Gastrocnemius medialis (tissue), 4 donors: ENCODE measurements around the gene PLAC8.

Experiments used
- POLR2A ChIP-seq, 2 donors: fragments of 450-650 bp; IDR thresholded peaks; one replicate each; pipeline ENCODE4 v1.6.1; 2017; ENCODE audit warnings: antibody characterized with exemption in 2 of 2, mild to moderate bottlenecking in 2 of 2, moderate library complexity in 2 of 2
- TF ChIP-seq, protein P1 (sequence below), 5 experiments: fragments of 450-650 bp in 3 of 5; fragments of 200-600 bp in 2 of 5; sonication (generic) in 2 of 5; IDR thresholded peaks in 4 of 5; conservative IDR thresholded peaks in 1 of 5; 1 replicate in 4 of 5; 2 replicates in 1 of 5; pipeline ENCODE4 v1.5.1; 2016 to 2019; ENCODE audit warnings: antibody characterized with exemption in 5 of 5, mild to moderate bottlenecking in 3 of 5, moderate library complexity in 3 of 5

DNA sequence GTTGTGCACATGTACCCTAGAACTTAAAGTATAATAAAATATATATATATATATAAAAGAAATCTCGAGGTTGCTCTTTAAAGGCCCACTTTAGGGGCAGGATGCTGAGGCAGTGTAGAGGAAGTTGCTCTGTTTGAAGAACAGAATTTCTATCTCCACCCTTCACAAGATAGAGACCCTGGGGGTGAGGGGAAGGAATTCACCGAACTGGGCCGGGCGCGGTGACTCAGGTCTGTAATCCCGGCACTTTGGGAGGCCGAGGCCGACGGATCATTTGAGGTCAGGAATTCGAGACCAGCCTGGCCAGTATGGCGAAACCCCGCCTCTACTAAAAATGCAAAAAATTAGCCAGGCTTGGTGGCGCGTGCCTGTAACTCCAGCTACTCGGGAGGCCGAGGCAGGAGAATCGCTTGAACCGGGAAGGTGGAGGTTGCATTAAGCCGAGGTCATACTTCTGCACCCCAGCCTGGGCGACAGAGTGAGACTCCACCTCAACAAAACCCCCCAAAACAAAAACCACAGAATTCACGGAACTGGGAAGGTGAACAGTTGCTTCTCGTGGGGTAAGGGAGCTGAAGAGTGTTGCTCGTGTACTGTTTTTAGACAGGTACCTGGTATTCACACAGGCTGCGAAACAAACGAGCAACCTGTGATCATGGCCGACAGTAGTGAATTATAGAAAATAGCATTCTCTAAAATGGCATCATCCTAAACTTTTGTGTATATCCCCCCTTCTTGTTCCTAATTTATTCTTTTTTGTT, 6.2 kb downstream of the PLAC8 start:
- no peak for TF ChIP-seq POLR2A (IDR thresholded peaks at IDR 0.05)
- TF ChIP-seq, protein P1, sequence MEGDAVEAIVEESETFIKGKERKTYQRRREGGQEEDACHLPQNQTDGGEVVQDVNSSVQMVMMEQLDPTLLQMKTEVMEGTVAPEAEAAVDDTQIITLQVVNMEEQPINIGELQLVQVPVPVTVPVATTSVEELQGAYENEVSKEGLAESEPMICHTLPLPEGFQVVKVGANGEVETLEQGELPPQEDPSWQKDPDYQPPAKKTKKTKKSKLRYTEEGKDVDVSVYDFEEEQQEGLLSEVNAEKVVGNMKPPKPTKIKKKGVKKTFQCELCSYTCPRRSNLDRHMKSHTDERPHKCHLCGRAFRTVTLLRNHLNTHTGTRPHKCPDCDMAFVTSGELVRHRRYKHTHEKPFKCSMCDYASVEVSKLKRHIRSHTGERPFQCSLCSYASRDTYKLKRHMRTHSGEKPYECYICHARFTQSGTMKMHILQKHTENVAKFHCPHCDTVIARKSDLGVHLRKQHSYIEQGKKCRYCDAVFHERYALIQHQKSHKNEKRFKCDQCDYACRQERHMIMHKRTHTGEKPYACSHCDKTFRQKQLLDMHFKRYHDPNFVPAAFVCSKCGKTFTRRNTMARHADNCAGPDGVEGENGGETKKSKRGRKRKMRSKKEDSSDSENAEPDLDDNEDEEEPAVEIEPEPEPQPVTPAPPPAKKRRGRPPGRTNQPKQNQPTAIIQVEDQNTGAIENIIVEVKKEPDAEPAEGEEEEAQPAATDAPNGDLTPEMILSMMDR (IDR thresholded peaks at IDR 0.05 in 4 of 5, conservative IDR thresholded peaks at IDR 0.05 in 1 of 5): no peak
